Measurements from ENCODE around the gene SYK.

The SYK gene

GRCh38 chr9:90821697-90822096 lies 20.1 kb downstream of the SYK start:
- no peak for TF ChIP-seq CTCF (IDR thresholded peaks at IDR 0.05; ENCODE audit: control insufficient read depth, insufficient read depth, low read depth, low read length, missing control alignments)
- H3K4me3 ChIP-seq (ENCODE audit: control insufficient read depth, low read depth, low read length), result no peak overlapping the region
- DNase-seq (ENCODE audit: low read depth), result no peak

GRCh38 chr9:90822866-90823265 lies 21.2 kb downstream of the SYK start:
- DNase-seq (ENCODE audit: low read depth), result no peak
- TF ChIP-seq CTCF (IDR thresholded peaks at IDR 0.05; ENCODE audit: control insufficient read depth, insufficient read depth, low read depth, low read length, missing control alignments), result no peak
- no peak overlapping the region for H3K4me3 ChIP-seq (ENCODE audit: control insufficient read depth, low read depth, low read length)

- H3K4me3 ChIP-seq (ENCODE audit: control insufficient read depth, low read depth, low read length), result no peak overlapping the region
- DNase-seq (ENCODE audit: low read depth), result no peak
- TF ChIP-seq CTCF (IDR thresholded peaks at IDR 0.05; ENCODE audit: control insufficient read depth, insufficient read depth, low read depth, low read length, missing control alignments), result no peak
Measured at GRCh38 chr9:90825586-90825985, 24.0 kb downstream of the SYK start.

GRCh38 chr9:90826326-90827020 lies 24.9 kb downstream of the SYK start:
- H3K4me3 ChIP-seq (ENCODE audit: control insufficient read depth, low read depth, low read length), result no peak overlapping the region

GRCh38 chr9:90827181-90827871 lies 25.7 kb downstream of the SYK start:
- H3K4me3 ChIP-seq (ENCODE audit: control insufficient read depth, low read depth, low read length), result no peak overlapping the region
- TF ChIP-seq CTCF (IDR thresholded peaks at IDR 0.05; ENCODE audit: control insufficient read depth, insufficient read depth, low read depth, low read length, missing control alignments), result no peak
- no peak for DNase-seq (ENCODE audit: low read depth)

More at GRCh38 chr9:90826326-90827020, 24.9 kb downstream of the SYK start:
- TF ChIP-seq CTCF (IDR thresholded peaks at IDR 0.05; ENCODE audit: control insufficient read depth, insufficient read depth, low read depth, low read length, missing control alignments), result no peak
- DNase-seq (ENCODE audit: low read depth), result no peak

GRCh38 chr9:90830051-90830450 lies 28.4 kb downstream of the SYK start:
- TF ChIP-seq CTCF (IDR thresholded peaks at IDR 0.05; ENCODE audit: control insufficient read depth, insufficient read depth, low read depth, low read length, missing control alignments), result no peak
- no peak overlapping the region for H3K4me3 ChIP-seq (ENCODE audit: control insufficient read depth, low read depth, low read length)

More at GRCh38 chr9:90830051-90830450, 28.4 kb downstream of the SYK start:
- DNase-seq (ENCODE audit: low read depth), result no peak

Data from AG09309 (cell line).